GM18498 (cell line): ENCODE results near the gene DNMT3B.
"Not testable (repeated sequence)": the region's sequence is repeated elsewhere in the genome, so short reads cannot be mapped to it uniquely, and the experiment has no call there.

Experiments
- ATAC-seq: cut with Tn5 transposase; IDR thresholded peaks from one replicate; pipeline ENCODE4 v1.9.1; 2021; ENCODE audit warnings: mild to moderate bottlenecking, moderate library complexity; ENCODE audit not compliant: unreplicated experiment

DNMT3B gene

DNA sequence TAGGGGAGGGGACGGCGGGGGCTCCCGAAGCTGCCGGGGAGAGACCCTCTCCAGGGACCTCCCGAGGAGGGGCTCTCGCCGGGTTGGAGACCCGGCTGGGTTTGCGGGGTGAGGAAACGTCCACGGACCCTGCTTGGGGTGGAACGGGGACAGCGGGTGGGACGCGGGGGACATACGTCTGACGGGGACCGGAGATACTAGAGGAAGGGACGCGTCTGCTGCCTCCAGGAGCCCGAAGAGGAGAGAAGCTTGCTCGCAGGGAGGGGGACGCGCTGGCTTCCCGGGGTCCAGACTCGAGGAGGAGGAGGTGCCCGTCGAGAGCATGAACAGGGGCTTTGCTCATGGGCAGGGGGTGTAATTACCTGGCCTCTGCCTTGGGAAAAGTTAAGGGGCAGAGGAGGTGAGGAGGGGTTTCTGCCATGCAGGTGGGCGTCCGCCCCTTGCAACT, 593 bp downstream of the DNMT3B start:
- ATAC-seq, result peak; percentile 11

DNA sequence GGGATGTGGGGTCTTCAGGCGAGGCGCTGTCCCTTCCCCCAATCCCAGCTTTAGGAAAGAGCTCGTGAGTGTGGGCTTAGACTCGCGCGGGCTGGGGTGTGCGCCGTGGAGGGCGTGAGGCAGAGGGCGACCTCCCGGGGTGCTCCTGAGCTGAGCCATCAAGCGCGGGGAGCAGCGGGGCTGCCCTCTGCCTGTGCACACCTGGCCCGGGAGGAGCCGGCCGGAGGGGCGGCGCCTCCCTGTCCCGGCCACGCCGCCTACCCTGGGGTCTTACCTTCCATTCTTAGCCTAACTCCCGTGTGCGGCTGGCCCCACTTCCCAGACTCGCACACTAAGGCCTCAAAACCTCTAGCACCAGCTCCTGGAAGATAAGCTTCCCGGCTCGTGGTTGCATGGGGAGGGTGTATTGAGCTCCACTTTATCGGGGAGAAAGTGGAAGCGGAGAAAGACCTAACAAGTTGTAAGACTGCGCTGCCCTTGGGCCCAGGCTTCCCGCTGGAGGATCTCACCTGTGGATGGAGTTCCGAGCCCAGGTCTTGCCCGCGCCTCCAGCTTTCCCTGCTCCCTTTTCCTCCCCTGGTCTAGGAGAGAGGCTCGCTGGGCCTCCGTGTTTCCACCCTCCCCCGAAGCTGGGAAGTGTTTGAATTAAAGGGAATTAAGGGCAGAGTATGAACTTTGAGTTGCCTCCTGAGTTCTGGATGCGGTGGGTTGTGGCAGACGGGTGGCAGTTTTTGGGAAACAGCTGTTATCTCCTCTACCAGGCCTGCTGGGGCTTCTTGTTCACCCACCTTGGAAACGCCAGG, 1.2 kb downstream of the DNMT3B start:
- no peak for ATAC-seq

DNA sequence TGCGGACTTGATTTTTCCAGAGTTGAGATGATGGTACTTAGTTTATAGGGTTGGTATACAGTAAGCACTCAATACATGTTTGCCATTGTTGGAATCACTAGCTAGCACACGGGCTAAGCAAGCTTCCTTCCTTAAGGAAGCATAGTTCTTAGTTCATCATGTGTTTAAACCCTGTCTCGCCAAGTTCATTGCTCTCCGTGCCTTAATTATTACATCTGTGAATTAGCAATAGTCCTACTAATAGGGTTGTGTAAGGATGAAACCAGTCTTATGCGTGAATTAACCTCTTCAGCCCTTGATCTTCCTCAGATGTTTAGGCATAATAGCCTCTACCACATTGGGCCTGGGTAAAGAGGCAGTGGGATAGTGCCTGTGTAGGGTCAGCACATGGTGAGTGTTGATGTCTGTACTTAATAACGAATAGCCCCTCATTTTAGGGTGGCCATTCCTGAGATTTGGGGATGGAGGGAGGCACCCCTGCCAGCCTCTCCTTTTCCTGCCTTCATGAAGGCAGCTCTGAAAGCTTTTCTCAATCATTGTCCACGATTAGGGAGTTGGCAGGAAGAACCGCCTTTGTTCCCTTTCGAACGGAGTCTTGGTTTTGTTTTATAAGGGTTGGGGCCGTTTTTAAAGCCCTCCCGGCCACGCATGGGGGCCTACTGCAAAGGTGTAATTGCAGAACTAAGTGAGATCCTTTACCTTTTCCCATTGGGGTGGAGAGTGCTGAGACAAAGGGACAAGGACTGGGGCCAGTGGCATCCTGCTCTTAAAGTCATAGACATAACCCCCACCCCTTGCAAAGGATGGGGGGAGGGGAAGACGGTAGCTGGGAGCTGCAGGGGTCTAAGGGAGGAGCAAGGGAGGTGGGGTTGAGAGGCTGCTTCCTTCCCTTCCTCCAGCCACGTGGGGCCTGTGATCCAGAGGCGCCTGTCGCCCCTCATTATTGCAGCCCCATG, 2.1 kb downstream of the DNMT3B start:
- ATAC-seq, result no peak

DNA sequence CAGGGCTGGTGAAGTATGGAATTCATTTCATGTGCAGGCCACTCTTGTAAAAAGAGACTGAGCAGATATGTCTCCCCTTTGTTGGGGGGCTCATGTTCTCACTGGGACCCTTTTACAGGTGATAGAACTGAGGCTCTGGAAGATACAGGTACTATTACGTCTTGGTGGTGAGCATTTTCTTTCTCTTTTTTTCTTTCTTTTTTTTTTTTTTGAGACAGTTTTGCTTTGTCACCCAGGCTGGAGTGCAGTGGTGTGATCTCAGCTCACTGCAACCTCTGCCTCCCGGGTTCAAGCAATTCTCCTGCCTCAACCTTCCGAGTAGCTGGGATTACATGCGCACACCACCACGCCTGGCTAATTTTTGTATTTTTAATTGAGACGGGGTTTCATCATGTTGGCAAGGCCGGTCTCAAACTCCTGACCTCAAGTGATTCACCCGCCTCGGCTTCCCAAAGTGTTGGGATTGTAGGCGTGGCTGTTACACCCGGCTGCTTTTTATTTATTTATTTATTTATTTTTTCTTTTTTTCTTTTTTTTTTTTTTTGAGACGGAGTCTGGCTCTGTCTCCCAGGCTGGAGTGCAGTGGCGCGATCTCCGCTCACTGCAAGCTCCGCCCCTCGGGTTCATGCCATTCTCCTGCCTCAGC, 3.2 kb downstream of the DNMT3B start:
- ATAC-seq, result not testable (repeated sequence)

DNA sequence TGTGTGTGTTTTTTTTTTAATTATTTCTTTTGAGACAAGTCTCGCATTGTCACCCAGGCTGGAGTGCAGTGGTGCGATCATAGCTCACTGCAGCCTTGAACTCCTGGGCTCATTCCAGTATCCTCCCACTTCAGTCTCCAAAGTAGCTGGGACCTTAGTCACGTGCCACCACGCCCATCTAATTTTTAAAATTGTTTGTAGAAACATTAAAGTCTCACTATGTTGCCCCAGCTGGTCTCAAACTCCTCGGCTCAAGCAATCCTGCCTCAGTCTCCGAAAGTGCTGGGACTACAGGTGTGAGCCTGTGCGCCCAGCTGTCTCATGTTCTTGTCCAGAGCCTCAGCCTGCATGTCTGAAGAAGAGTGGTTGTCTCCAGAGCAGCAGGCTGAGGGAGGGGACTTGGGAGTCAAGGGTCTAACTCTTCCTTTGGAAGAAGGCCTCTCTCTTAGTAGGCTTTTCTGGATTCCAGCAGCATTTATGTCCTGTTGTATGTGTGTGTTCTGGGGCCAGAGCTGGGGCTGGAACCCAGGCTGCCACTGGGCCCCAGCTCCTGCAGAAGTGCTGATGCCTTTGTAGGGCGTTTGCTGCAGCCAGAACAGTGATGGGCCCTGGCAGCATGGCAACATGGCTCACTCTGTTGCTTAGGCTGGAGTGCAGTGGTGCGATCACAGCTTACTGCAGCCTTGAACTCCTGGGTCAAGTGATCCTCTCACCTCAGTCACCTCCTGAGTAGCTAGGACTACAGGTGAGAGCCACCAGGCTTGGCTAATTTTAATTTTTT, 5.4 kb downstream of the DNMT3B start:
- ATAC-seq, result no peak

DNA sequence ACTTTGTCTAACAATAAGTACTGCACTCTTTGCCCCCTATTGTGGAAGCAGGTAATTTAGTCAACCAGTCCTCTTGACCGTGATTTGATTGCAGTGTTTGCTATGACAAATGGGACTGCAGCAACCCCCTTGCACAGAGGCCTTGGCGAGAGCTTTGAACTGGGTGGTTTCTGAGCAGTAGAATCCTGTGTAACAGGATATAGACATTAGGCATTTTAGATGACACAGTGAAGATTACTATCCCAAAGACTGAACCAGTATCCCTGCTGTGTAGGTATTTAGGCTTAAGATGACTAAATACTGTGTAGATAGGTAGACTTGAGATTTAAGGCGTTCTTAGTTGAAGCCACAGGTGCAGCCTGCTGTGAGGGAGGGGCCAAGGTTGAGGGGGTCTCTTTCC, 9.9 kb downstream of the DNMT3B start:
- no peak for ATAC-seq

DNA sequence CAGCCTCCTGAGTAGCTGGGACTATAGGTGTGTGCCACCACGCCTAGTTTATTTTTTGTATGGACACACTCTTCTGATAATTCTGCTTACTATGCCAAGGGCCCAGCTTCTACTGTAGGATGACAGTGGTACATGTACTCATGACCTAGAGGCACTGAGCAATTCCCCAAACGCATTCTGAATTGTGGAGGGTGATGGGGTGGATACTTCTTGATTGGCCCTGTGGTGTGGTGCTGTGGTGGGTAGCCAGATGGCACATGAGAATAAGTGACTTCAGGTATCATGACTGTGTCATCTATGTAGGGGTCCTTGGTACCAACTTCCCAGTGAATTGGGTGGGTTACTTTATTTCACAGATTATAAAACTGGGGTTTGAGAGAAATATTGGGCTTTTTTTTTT, 11.0 kb downstream of the DNMT3B start:
- ATAC-seq, result no peak

DNA sequence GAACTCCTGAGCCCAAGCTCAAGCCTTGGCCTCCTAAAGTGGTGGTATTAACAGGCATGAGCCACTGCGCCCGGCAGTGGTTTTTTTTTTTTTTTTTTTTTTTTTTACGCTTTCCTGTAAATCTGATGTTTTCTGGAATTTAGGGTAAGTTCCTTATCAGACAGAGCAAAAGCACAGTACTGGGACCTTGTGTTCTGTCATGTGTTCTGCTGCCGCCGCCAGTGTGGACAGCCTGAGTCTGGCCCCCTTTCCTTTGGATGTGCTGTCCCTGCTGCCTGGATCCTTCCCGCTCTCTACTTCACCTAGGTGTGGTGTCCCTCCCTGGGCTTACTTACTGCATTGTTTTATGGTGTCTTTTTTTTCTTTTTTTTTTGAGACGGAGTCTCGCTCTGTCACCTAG, 11.7 kb downstream of the DNMT3B start:
- no peak for ATAC-seq

DNA sequence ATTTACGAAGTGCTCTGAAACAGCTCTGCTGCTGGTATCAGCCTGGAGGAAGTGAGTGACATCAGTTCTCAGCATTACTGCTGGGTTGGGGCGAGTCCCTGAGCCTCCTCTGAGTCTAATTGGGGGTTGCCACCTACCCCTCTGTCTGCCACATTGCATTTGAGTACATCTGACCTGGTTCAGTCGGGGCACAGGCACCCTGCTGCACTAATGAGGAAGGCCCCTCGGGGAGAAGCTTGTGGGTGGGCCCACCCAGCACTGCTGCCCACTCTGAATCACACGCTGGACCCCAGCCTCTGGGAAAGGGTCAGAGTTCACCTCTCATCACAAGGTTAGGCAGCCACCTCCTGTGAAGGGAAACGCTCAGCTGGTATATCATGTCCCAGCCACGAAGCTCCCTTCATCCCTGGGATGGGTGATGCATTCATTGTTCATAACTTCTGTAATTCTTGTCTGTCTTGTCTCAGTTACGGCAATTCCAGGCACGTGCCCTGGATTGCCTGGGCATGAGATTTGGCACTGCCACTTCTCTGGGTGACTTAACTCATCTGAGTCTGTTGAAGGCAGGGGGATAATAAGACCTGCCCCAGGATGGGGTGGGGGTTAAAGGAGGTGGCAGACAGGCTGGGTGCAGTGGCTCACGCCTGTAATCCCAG, 13.3 kb downstream of the DNMT3B start:
- no peak for ATAC-seq

DNA sequence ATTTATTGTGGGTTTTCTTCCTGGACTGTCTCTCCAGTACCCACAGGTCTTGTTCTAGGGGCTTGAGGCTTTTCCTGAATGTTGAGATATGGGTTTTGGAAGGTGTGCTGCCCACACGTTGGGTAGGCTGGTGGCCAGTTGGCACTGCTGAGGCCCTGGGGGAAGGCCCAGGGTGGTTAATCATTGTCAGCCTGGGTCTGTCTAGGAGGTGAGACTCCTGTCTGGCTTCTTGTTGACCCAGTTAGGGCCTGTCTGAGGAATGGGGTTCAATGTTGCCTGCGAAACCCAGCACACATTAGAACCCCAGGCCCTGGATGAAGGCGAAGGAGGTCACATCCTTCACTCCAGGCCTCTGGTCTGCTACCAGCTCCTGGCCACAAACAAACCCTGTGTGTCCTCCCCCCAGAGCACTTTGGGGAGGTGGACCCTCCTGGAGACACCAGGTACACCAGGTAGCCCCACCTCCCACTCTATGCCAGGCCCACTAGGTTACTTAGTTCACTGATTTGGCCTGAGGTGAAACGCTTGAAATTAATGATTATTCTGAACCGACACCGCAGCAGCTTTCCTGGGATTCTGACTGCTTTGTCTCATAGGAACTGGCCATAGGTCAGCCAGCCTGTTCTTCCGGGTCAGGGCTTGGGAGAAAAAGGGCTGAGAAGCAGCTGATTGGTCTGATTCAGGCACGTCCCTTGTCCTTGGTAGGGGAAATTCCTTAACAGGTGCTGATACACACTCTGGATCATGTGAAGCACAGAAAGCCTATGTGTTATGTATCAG, 15.2 kb downstream of the DNMT3B start:
- ATAC-seq, result no peak

DNA sequence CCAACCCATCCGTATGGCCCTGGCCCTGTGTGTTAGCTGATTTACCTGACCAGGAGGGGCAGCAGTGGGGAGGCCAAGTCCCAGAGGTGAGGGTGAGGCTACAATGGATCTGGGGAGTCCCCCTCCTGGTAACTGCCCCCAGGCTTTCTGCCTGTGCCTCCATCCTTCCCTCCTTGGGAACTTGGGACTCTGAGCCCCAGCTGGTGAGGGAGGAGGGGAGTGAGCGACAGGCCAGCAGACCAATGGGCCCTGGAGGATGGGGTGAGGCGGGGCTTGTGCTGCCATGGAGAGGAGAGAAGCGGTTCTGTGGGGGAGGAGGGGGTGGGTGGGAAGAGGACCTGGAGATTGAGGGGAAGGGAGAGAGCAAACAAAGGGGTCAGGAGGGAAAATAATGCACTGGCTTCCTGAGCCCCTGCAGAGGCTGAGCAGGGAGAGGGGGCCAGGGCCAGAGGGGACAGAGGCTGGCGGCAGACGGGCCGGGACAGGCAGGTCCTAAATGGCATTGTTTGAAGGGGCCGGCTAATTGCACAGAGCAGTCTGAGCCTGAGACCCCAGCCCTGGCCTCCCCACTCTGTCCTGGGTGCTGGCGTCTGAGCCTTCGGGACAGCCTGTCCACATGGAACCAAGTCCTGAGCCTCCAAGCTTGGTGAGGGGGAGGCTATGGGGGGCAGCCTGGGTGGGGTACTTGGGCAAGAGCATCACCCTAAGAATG, 17.5 kb downstream of the DNMT3B start:
- ATAC-seq, result no peak

DNA sequence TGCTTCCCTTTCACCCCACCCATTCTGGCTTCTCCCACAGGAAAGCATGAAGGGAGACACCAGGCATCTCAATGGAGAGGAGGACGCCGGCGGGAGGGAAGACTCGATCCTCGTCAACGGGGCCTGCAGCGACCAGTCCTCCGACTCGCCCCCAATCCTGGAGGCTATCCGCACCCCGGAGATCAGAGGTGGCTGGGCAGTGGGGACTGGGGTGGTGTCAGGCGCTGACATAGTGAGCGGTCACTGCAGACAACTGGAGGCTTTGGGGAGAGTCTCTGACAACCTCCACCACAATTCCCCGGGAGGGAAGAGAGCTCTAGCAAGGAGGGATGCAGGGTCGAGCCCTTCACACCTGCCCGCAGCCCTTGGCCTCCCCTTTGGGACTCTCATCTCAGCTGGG, 18.1 kb downstream of the DNMT3B start:
- no peak for ATAC-seq

DNA sequence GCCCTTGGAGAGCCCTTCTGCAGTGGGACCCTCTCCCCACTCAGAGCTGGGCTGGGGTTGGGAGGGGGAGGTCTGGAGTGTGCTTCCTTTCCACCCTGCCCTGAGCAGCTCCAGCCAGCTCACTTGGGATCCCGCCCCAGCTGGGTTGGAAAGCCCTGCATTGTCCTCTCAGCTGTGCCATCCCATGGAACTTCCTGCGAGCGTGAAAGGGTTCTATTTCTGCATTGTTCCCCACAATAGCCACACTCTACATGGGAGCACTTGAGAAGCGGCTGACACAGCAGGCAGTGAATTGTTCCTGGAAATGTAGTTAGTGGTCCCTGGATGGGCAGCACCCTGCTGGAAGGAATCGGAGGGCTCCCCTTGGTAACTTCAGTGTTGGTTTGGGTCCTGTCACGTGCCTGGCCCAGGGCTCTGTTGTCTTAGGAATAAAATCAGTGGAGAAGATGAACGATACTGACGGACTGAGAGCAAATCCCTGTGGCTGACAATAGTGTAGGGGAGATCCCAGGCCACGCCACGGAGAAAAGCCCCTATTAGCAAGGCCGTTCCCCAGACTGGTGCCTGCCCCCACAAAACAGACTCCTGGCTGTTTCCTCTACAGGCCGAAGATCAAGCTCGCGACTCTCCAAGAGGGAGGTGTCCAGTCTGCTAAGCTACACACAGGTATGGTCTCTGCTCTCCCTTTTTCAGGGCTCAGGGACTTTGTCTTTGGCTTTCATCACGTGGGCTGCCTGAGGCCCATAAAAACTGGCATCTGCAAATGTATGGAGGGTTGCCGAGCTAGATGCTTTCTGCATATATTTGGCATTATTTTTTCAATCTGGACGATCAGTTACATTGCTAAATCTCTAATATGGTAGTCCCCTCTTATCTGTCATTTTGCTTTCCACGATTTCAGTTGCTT, 18.8 kb downstream of the DNMT3B start:
- no peak for ATAC-seq

DNA sequence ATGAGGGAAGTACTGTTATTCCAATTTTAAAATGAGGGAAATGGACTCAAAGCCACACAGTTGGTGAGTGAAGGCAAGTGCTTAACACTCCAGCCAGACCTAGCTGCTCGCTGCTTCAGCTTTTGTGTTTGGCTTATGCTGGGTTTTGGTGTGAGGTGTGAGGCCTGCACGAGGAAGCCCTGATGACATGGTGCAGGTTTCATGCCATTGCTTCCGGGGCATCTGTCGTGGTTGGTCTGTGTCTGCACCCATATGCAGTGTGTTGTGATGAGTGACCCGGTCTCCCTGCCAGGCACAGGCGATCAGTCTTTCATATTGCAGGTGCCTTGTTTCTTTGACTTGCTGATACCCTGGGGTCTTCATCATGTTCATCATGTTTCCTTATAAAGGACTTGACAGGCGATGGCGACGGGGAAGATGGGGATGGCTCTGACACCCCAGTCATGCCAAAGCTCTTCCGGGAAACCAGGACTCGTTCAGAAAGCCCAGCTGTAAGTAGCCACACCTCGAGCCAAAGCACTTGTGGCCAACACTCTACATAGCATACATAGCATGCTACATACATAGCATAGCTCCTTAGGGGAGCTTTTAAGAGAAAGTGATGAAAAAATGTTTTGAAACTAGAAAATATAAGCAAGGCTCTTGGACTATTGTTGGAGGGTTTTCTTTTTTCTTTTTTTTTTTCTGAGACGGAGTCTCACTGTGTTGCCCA, 22.3 kb downstream of the DNMT3B start:
- ATAC-seq, result no peak

DNA sequence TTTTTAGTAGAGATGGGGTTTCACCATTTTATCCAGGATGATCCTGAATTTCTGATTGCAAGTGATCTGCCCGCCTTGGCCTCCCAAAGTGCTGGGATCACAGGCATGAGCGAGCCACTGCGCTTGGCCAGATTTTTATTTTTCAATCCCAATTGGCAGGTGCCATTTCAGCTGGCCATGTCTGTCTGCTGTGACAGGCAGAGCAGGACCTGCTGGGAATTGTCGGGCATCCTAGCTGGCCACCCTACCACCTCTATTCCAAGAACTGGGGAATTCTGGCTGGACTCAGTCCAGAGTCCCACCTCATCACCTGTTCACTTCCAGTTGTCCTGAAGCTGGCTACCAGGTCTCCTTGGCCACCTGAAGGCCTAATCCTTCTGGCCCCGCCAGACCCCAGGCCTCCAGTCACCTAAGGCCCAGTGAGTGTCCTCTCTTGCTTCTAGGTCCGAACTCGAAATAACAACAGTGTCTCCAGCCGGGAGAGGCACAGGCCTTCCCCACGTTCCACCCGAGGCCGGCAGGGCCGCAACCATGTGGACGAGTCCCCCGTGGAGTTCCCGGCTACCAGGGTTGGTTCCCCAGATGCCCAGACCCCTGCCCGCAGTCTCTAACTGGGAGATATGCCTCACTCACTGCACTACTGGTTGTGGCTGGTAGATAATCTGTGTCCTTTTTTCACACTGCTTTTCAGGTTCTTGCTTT, 24.0 kb downstream of the DNMT3B start:
- ATAC-seq, result no peak

DNA sequence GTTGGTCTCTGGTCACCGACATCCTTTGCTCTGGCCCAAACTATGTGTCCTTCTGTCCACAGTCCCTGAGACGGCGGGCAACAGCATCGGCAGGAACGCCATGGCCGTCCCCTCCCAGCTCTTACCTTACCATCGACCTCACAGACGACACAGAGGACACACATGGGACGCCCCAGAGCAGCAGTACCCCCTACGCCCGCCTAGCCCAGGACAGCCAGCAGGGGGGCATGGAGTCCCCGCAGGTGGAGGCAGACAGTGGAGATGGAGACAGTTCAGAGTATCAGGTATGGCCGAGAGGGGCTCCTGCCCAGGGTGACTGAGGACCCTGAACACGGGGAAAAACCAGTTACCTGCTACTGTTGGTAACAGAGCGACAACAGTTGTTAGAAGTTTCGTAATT, 25.0 kb downstream of the DNMT3B start:
- ATAC-seq, result no peak
